ENCODE data around the gene RIC1. TPM values are rescaled to one million over a fixed set of nuclear protein-coding genes. Genes with fewer than 3 reads are reported as not detected.

The RIC1 gene
- total and polyA plus RNA-seq, 2 of the 13 experiments (the other 11 are each of a cell fraction or from before 2014, with no cell fraction given) = 18.2 to 19.0 TPM

DNA sequence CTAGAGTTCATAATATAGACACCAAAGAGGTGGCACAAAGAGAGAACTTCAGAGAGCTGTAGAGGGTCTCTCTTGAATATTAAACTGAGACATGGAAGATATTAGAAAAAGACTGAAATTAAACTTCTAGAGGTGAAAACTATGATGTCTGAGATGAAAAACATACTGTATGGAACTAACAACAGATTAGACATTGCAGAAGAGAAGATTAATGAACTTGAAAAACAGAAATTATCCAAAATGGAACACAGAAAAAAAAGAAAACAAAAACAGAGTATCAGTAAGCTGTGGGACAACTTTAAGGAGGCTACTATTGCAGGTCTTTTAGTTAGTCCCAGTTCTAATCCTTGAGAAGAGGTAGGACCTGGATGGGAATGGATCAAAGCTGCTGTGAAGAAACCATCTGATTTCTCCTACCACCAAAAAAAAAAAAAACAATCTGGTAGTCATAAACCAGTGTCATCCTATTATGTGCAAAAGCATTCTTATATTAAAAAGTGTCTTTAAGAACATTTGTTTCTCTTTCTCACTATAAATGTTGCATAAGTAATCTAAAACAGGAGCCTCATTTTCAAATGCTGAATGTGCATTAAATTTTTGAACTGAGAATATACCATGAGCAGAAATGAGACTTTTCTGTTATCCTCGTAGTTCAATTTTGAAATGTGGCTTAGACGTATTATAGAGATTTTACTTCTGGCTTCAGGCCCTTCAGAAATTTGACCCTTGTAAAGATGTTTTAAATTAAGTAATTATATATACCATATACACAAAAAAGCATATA is 107.8 kb downstream of the RIC1 start:
- H3K4me2 ChIP-seq (ENCODE audit: low read depth, low read length) = no peak overlapping the region
- TF ChIP-seq MAFK (conservative IDR thresholded peaks at IDR 0.05 in 1 of 2, IDR thresholded peaks at IDR 0.05 in 1 of 2; ENCODE audit: low read length in 2 of 2) (peak; percentile 47 to 65; a peak in 3 of 4 replicates), JUNB (CRISPR knock-in tag; IDR thresholded peaks at IDR 0.05; ENCODE audit: borderline replicate concordance) (no peak)
- H3K27ac ChIP-seq (ENCODE audit: extremely low read length, insufficient read depth, low read length) = no peak overlapping the region
- ChIA-PET CTCF (ENCODE audit: low intra/inter-chr PET ratio, low total read pairs) (no interaction called here), POLR2A (no interaction called here)
- no peak overlapping the region for H3K4me3 ChIP-seq (replicated peaks in 1 of 3; ENCODE audit: insufficient read depth in 1 of 3, low read depth in 2 of 3, low read length in 3 of 3)
- 71% methylated on average over 2 of the region's 2 CpGs for WGBS (ENCODE audit: low lambda C conversion rate)
- H2AFZ ChIP-seq (ENCODE audit: low read length) = no peak overlapping the region
- in situ Hi-C loops (cut with HindIII; ENCODE audit: extremely low pct_ligation_motif_present, low pct_unique_long_range_greater_than_20kb) = no loop called here
- DNase-seq (ENCODE audit: low spot score) (no peak), FAIRE-seq (no peak), ATAC-seq (no peak)
- no peaks in the 10 kb centered on the region for H3K4me1 ChIP-seq (ENCODE audit: insufficient read depth, low read length)
- no peaks in the 10 kb centered on the region for H3K27me3 ChIP-seq (ENCODE audit: control insufficient read depth in 1 of 2, insufficient read depth in 2 of 2, low read length in 2 of 2)
- BruUV-seq (replicated peaks) = no TSS peak
- H4K20me1 ChIP-seq (ENCODE audit: insufficient read depth, low read length) = no peaks in the 10 kb centered on the region
- intact Hi-C loops (cut with micrococcal nuclease; ENCODE audit: unreplicated experiment) = no loop called here
- no peak overlapping the region for H3K9ac ChIP-seq (ENCODE audit: insufficient read depth, low read depth, low read length)
- no peaks in the 10 kb centered on the region for H3K9me3 ChIP-seq (ENCODE audit: low read length)
- H3K79me2 ChIP-seq (ENCODE audit: insufficient read depth, low read length) = no peaks in the 10 kb centered on the region
- peaks cover 0 to 10% of the 10 kb centered on the region in 2 experiments; a peak in 2 of 5 replicates for H3K36me3 ChIP-seq (replicated peaks in 1 of 2; ENCODE audit: control insufficient read depth in 1 of 2, insufficient read depth in 2 of 2, low read length in 2 of 2)

DNA sequence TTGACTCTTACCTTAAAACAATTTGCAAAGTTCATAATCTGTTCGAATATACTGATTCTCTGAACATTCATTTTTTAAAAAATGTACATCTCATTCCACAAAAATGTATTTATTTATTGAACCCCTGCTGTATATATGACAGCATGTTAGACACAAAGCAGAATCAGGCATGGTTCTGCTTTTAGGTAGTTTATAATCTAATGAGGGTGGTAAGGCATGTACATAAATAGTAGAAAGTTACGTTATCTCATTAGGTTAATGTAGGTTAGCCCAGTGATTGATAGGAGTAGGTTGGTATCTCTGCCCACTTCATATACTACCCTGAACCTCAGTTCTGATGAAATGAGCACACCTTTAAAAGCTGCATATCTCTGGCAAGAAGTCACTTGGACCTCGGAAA is 114.2 kb downstream of the RIC1 start:
- no peaks in the 10 kb centered on the region for H3K9me3 ChIP-seq (ENCODE audit: low read length)
- WGBS (ENCODE audit: low lambda C conversion rate) = 97% methylated on average over 3 of the region's 3 CpGs
- FAIRE-seq (no peak), ATAC-seq (no peak), DNase-seq (ENCODE audit: low spot score) (no peak)
- no peak overlapping the region for H3K4me3 ChIP-seq (replicated peaks in 1 of 3; ENCODE audit: insufficient read depth in 1 of 3, low read depth in 2 of 3, low read length in 3 of 3)
- in situ Hi-C loops (cut with HindIII; ENCODE audit: extremely low pct_ligation_motif_present, low pct_unique_long_range_greater_than_20kb) (no loop called here), intact Hi-C loops (cut with micrococcal nuclease; ENCODE audit: unreplicated experiment) (no loop called here)
- CTCF ChIA-PET (ENCODE audit: low intra/inter-chr PET ratio, low total read pairs) = no interaction called here
- no peaks in the 10 kb centered on the region for H3K27me3 ChIP-seq (ENCODE audit: control insufficient read depth in 1 of 2, insufficient read depth in 2 of 2, low read length in 2 of 2)
- H3K79me2 ChIP-seq (ENCODE audit: insufficient read depth, low read length) = no peaks in the 10 kb centered on the region
- H3K27ac ChIP-seq (ENCODE audit: extremely low read length, insufficient read depth, low read length) = no peak overlapping the region
- BruUV-seq (replicated peaks) = no TSS peak
- POLR2A ChIA-PET = no interaction called here
- no peaks in the 10 kb centered on the region for H4K20me1 ChIP-seq (ENCODE audit: insufficient read depth, low read length)
- no peaks in the 10 kb centered on the region for H3K4me1 ChIP-seq (ENCODE audit: insufficient read depth, low read length)
- H3K4me2 ChIP-seq (ENCODE audit: low read depth, low read length) = no peak overlapping the region
- no peak overlapping the region for H3K9ac ChIP-seq (ENCODE audit: insufficient read depth, low read depth, low read length)
- peaks cover 3 to 27% of the 10 kb centered on the region in 2 experiments; a peak in 3 of 5 replicates for H3K36me3 ChIP-seq (replicated peaks in 1 of 2; ENCODE audit: control insufficient read depth in 1 of 2, insufficient read depth in 2 of 2, low read length in 2 of 2)
- no peak for TF ChIP-seq ERF (CRISPR knock-in tag; IDR thresholded peaks at IDR 0.05)
- no peak overlapping the region for H2AFZ ChIP-seq (ENCODE audit: low read length)
